ENCODE results near the gene SDS.

DNA sequence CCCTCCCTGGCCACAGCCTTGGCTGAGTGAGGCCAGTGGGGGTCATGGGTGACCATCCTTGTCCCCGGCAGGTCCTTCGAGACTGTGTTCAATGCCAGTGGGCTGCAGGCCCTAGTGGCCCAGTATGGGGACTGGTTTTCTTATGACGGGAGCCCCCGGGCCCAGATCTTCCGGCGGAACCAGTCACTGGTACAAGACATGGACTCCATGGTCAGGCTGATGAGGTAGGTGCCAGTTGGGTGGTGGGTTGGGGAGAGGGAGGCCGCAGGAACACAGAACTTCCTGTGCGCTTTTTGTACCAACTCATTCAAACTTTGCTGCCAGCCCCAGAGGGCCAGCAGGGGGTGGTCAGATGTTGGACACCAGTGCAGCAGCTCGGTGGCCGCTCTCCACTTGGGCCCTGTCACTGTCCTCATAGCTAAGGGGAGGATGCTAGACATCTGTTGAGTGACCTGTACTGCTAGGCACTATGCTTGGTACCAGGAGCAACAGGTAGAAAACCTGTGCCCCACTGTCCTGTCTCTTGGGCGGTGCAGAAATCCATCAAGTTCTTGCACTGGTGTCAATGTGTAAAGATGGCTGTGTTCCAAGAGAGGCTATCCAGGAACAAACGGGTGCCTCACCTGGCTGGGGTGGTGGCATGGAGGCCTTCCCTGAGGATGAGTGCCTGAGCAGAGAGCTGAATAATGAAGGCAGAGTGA is 16.7 kb downstream of the SDS start:
- TF ChIP-seq POLR2A (IDR thresholded peaks at IDR 0.05; ENCODE audit: low read length), result no peak
- no peak for TF ChIP-seq GATA1 (IDR thresholded peaks at IDR 0.05; ENCODE audit: low read depth, low read length)

Data from erythroblast (primary cell).